Osteoblast (primary cell): ENCODE results near the gene EIF6. TPM values are rescaled to one million over a fixed set of nuclear protein-coding genes. Genes with fewer than 3 reads are reported as not detected.
A peak's percentile ranks its signal among the peaks of the same experiment; 100 is the strongest.

Experiments used
- DNase-seq: peaks from one replicate; pipeline ENCODE4 v3.0.0; 2011; ENCODE audit warnings: low spot score, mixed read lengths; ENCODE audit not compliant: insufficient read length; ENCODE audit errors: missing footprints
- H2AFZ ChIP-seq: 2 replicates; pipeline ENCODE4 v1.6.0; 2011; ENCODE audit warnings: mild to moderate bottlenecking, low read length
- H3K27ac ChIP-seq: 2 replicates; pipeline ENCODE4 v1.5.1; 2011; ENCODE audit warnings: mild to moderate bottlenecking, low read depth, low read length, moderate library complexity
- H3K27me3 ChIP-seq: 2 replicates; pipeline ENCODE4 v1.6.0; 2012; ENCODE audit warnings: mild to moderate bottlenecking, control low read depth, inconsistent platforms, low read length, moderate library complexity; ENCODE audit not compliant: insufficient read depth
- H3K36me3 ChIP-seq: 2 replicates; pipeline ENCODE4 v1.5.1; 2011; ENCODE audit warnings: mild to moderate bottlenecking, low read length, control low read depth, moderate library complexity; ENCODE audit not compliant: insufficient read depth
- H3K4me1 ChIP-seq: 2 replicates; pipeline ENCODE4 v1.5.1; 2011; ENCODE audit warnings: mild to moderate bottlenecking, low read length, control low read depth, moderate library complexity; ENCODE audit not compliant: insufficient read depth
- H3K4me2 ChIP-seq: 2 replicates; pipeline ENCODE4 v1.6.0; 2011; ENCODE audit warnings: mild to moderate bottlenecking, low read length; ENCODE audit not compliant: insufficient read depth
- H3K4me3 ChIP-seq: fragments of 200-600 bp; sonication (generic); 3 replicates; pipeline ENCODE4 v1.5.1; 2012; ENCODE audit warnings: mild to moderate bottlenecking, low read length, inconsistent platforms; ENCODE audit not compliant: insufficient read depth
- H3K79me2 ChIP-seq: 2 replicates; pipeline ENCODE4 v1.6.0; 2012; ENCODE audit warnings: mild to moderate bottlenecking, low read length, control low read depth, inconsistent platforms; ENCODE audit not compliant: insufficient read depth
- H3K9me3 ChIP-seq: 2 replicates; pipeline ENCODE4 v1.5.1; 2011; ENCODE audit warnings: low read depth, low read length, control low read depth
- H4K20me1 ChIP-seq: 2 replicates; pipeline ENCODE4 v1.6.0; 2012; ENCODE audit warnings: mild to moderate bottlenecking, low read length, control low read depth; ENCODE audit not compliant: insufficient read depth
- CTCF ChIP-seq: IDR thresholded peaks from 2 replicates; pipeline ENCODE4 v1.5.1; 2011; ENCODE audit warnings: mild to moderate bottlenecking, low read depth, low read length, moderate library complexity; ENCODE audit errors: extremely low read depth
- total RNA-seq: library from RNA; depleted of rRNA; stranded (reverse); fragments of >200 nt; gene quantifications from 2 replicates; pipeline ENCODE4 v1.2.3, GENCODE V29; 2012

The EIF6 gene
- total RNA-seq, 1 donor, result 121 TPM

GRCh38 chr20:35237486-35237885, 47.1 kb downstream of the EIF6 start:
- no peak overlapping the region for H3K4me3 ChIP-seq
- H3K27ac ChIP-seq, result no peak overlapping the region
- H3K27me3 ChIP-seq, result no peaks in the 10 kb centered on the region
- no peak for TF ChIP-seq CTCF
- no peaks in the 10 kb centered on the region for H3K9me3 ChIP-seq
- peaks cover 5% of the 10 kb centered on the region for H4K20me1 ChIP-seq
- no peaks in the 10 kb centered on the region for H3K36me3 ChIP-seq
- no peaks in the 10 kb centered on the region for H3K79me2 ChIP-seq
- H3K4me1 ChIP-seq, result peaks cover 9% of the 10 kb centered on the region
- H2AFZ ChIP-seq, result no peak overlapping the region
- H3K4me2 ChIP-seq, result no peak overlapping the region
- no peak for DNase-seq

GRCh38 chr20:35235881-35236280, 48.7 kb downstream of the EIF6 start:
- Histone ChIP-seq H3K4me2 (no peak overlapping the region), H3K4me3 (no peak overlapping the region), H3K9me3 (no peaks in the 10 kb centered on the region), H2AFZ (no peak overlapping the region), H3K27me3 (no peaks in the 10 kb centered on the region), H3K4me1 (peaks cover 15% of the 10 kb centered on the region), H3K79me2 (no peaks in the 10 kb centered on the region), H4K20me1 (peaks cover 5% of the 10 kb centered on the region), H3K36me3 (no peaks in the 10 kb centered on the region), H3K27ac (no peak overlapping the region)
- no peak for DNase-seq
- no peak for TF ChIP-seq CTCF

- peak overlapping the region; percentile 16 for H2AFZ ChIP-seq
- no peak overlapping the region for H3K4me3 ChIP-seq
- H4K20me1 ChIP-seq, result peaks cover 2% of the 10 kb centered on the region
- H3K4me1 ChIP-seq, result peaks cover 15% of the 10 kb centered on the region
- peak overlapping the region; percentile 25 for H3K4me2 ChIP-seq
- H3K9me3 ChIP-seq, result no peaks in the 10 kb centered on the region
- H3K36me3 ChIP-seq, result no peaks in the 10 kb centered on the region
- TF ChIP-seq CTCF, result no peak
- DNase-seq, result peak; percentile 91
- H3K27ac ChIP-seq, result peak overlapping the region; percentile 29
- no peaks in the 10 kb centered on the region for H3K79me2 ChIP-seq
- peaks cover under 1% of the 10 kb centered on the region for H3K27me3 ChIP-seq
Observed at GRCh38 chr20:35232575-35232974, 52.0 kb downstream of the EIF6 start.

Other genes with a start within 250 kb of the EIF6 start
- gene TRPC4AP, start 192.0 kb downstream of the EIF6 start, total RNA-seq, result 98.7 and 98.8 TPM in 2 replicates
- gene EDEM2, start 137.4 kb downstream of the EIF6 start, total RNA-seq, result 32.2 and 41.8 TPM in 2 replicates
- gene PROCR, start 112.7 kb downstream of the EIF6 start, total RNA-seq, result 35.9 and 38.0 TPM in 2 replicates
- gene MMP24, start 58.1 kb downstream of the EIF6 start, total RNA-seq, result 0.88 and 1.1 TPM in 2 replicates
- gene MMP24OS, start 6.7 kb downstream of the EIF6 start, total RNA-seq, result 22.1 and 30.9 TPM in 2 replicates
- not detected in 2 replicates for gene FAM83C, start 7.7 kb upstream of the EIF6 start, total RNA-seq
- 15.2 and 20.3 TPM in 2 replicates for gene UQCC1, start 127.2 kb upstream of the EIF6 start, total RNA-seq
- gene GDF5, start 153.5 kb upstream of the EIF6 start, total RNA-seq, result 37.6 and 48.9 TPM in 2 replicates
- gene CEP250, start 170.8 kb upstream of the EIF6 start, total RNA-seq, result 23.3 and 23.5 TPM in 2 replicates
- gene C20orf173, start 244.9 kb upstream of the EIF6 start, total RNA-seq, result not detected in 2 replicates